Measurements from ENCODE around the gene MFNG. TPM values are rescaled to one million over a fixed set of nuclear protein-coding genes. Genes with fewer than 3 reads are reported as not detected.

Gene MFNG
- total RNA-seq, 1 donor from 2014 or later, result 97.7 TPM

GRCh38 chr22:37514526-37515051 is 28.4 kb upstream of the MFNG start:
- DNase-seq (ENCODE audit: low read depth in 2 of 2), result no peak

- no peak for DNase-seq (ENCODE audit: low read depth in 2 of 2)
Observed at GRCh38 chr22:37511395-37512104, 25.4 kb upstream of the MFNG start.

GRCh38 chr22:37510091-37510490 is 23.9 kb upstream of the MFNG start:
- DNase-seq (ENCODE audit: low read depth in 2 of 2), result no peak

- peak in 1 of 2 donors; percentile 60 for DNase-seq (ENCODE audit: low read depth in 2 of 2)
Observed at GRCh38 chr22:37509059-37509860, 23.1 kb upstream of the MFNG start.

GRCh38 chr22:37508431-37508992 is 22.3 kb upstream of the MFNG start:
- peak in 1 of 2 donors; percentile 55 for DNase-seq (ENCODE audit: low read depth in 2 of 2)

GRCh38 chr22:37507731-37508130 is 21.5 kb upstream of the MFNG start:
- DNase-seq (ENCODE audit: low read depth in 2 of 2), result no peak

GRCh38 chr22:37505989-37506388 is 19.8 kb upstream of the MFNG start:
- no peak for DNase-seq (ENCODE audit: low read depth in 2 of 2)

GRCh38 chr22:37505565-37505964 is 19.4 kb upstream of the MFNG start:
- no peak for DNase-seq (ENCODE audit: low read depth in 2 of 2)

GRCh38 chr22:37504964-37505363 is 18.8 kb upstream of the MFNG start:
- DNase-seq (ENCODE audit: low read depth in 2 of 2), result no peak

- peak in 1 of 2 donors; percentile 43 for DNase-seq (ENCODE audit: low read depth in 2 of 2)
Observed at GRCh38 chr22:37503850-37504249, 17.7 kb upstream of the MFNG start.

GRCh38 chr22:37503183-37503683 is 17.0 kb upstream of the MFNG start:
- no peak for DNase-seq (ENCODE audit: low read depth in 2 of 2)

- no peak for DNase-seq (ENCODE audit: low read depth in 2 of 2)
Observed at GRCh38 chr22:37502342-37503182, 16.4 kb upstream of the MFNG start.

- peak; percentile 88 to 95 for DNase-seq (ENCODE audit: low read depth in 2 of 2)
Observed at GRCh38 chr22:37501610-37502341, 15.6 kb upstream of the MFNG start.

GRCh38 chr22:37500745-37501609 is 14.8 kb upstream of the MFNG start:
- peak in 1 of 2 donors; percentile 67 for DNase-seq (ENCODE audit: low read depth in 2 of 2)

- no peak for DNase-seq (ENCODE audit: low read depth in 2 of 2)
Observed at GRCh38 chr22:37499789-37500540, 13.8 kb upstream of the MFNG start.

- peak in 1 of 2 donors; percentile 23 for DNase-seq (ENCODE audit: low read depth in 2 of 2)
Observed at GRCh38 chr22:37499027-37499707, 13.0 kb upstream of the MFNG start.

GRCh38 chr22:37498289-37498909 is 12.2 kb upstream of the MFNG start:
- peak in 1 of 2 donors; percentile 42 for DNase-seq (ENCODE audit: low read depth in 2 of 2)
